WTC11 (cell line): ENCODE data around the gene PLLP. TPM values are rescaled to one million over a fixed set of nuclear protein-coding genes. Genes with fewer than 3 reads are reported as not detected.

Experiments used
- ATAC-seq: fragments of 200-7000 bp; cut with Tn5 transposase; 2 replicates; pipeline ENCODE4 v1.10.0; 2021; ENCODE audit warnings: mild to moderate bottlenecking, moderate library complexity
- CTCF ChIA-PET: fragments of 300-600 bp; sonication (Branson Sonifier 250); formaldehyde crosslinking; loops from one replicate; lab custom pipeline; 2021; ENCODE audit warnings: antibody characterized with exemption; lab: Charles Lee
- POLR2A ChIA-PET: fragments of 350-600 bp; sonication (Branson Sonifier 250); formaldehyde crosslinking; loops from one replicate; lab custom pipeline; 2021; ENCODE audit warnings: antibody characterized with exemption; lab: Charles Lee
- DNase-seq: peaks from one replicate; pipeline ENCODE4 v3.0.0; 2021; ENCODE audit warnings: low spot score
- H3K27ac Mint-ChIP-seq: 2 replicates; pipeline ENCODE4 v1.8.0; 2021; ENCODE audit warnings: mixed read lengths
- H3K27me3 Mint-ChIP-seq: 2 replicates; pipeline ENCODE4 v1.8.0; 2021; ENCODE audit warnings: low read depth, mild to moderate bottlenecking, moderate library complexity, mixed read lengths
- H3K36me3 Mint-ChIP-seq: 2 replicates; pipeline ENCODE4 v1.8.0; 2021; ENCODE audit warnings: mixed read lengths
- H3K4me1 Mint-ChIP-seq: 2 replicates; pipeline ENCODE4 v1.8.0; 2022; ENCODE audit warnings: mixed read lengths
- H3K4me3 Mint-ChIP-seq: 2 replicates; pipeline ENCODE4 v1.8.0; 2021; ENCODE audit warnings: mild to moderate bottlenecking, moderate library complexity, mixed read lengths
- H3K9me3 Mint-ChIP-seq: 2 replicates; pipeline ENCODE4 v1.8.0; 2021; ENCODE audit warnings: mixed read lengths
- CREB1 ChIP-seq: sonication (generic); formaldehyde crosslinking; IDR thresholded peaks from 2 replicates; pipeline ENCODE4 v1.8.0; 2023; ENCODE audit warnings: mild to moderate bottlenecking, missing genetic modification reagents
- ESRRA ChIP-seq: sonication (generic); formaldehyde crosslinking; IDR thresholded peaks from 2 replicates; pipeline ENCODE4 v1.8.1; 2022; ENCODE audit warnings: mild to moderate bottlenecking, missing genetic modification reagents, borderline replicate concordance
- GABPB1 ChIP-seq: sonication (generic); formaldehyde crosslinking; IDR thresholded peaks from 2 replicates; pipeline ENCODE4 v1.8.1; 2023; ENCODE audit warnings: mild to moderate bottlenecking, missing genetic modification reagents
- GRHL2 ChIP-seq: fragments of 250-450 bp; sonication (Bioruptor Pico); IDR thresholded peaks from 2 replicates; pipeline ENCODE4 v1.8.0; 2022; ENCODE audit warnings: mild to moderate bottlenecking, moderate library complexity; ENCODE audit not compliant: insufficient replicate concordance, severe bottlenecking
- HMGA2 ChIP-seq: fragments of 250-450 bp; sonication (Bioruptor Pico); IDR thresholded peaks from 2 replicates; pipeline ENCODE4 v1.4.0; 2021; ENCODE audit warnings: mild to moderate bottlenecking, moderate library complexity
- MYBL2 ChIP-seq: sonication (generic); formaldehyde crosslinking; IDR thresholded peaks from 2 replicates; pipeline ENCODE4 v1.8.1; 2023; ENCODE audit warnings: mild to moderate bottlenecking, moderate library complexity, missing genetic modification reagents
- NFATC4 ChIP-seq: fragments of 250-450 bp; sonication (Bioruptor Pico); IDR thresholded peaks from 2 replicates; pipeline ENCODE4 v1.9.0; 2021; ENCODE audit warnings: mild to moderate bottlenecking
- NR3C1 ChIP-seq: sonication (generic); formaldehyde crosslinking; conservative IDR thresholded peaks from 2 replicates; pipeline ENCODE4 v1.8.1; 2023; ENCODE audit warnings: low read depth, mild to moderate bottlenecking, missing genetic modification reagents
- TP53 ChIP-seq: sonication (generic); formaldehyde crosslinking; IDR thresholded peaks from 2 replicates; pipeline ENCODE4 v1.8.1; 2023; ENCODE audit warnings: mild to moderate bottlenecking, missing genetic modification reagents
- ZNF263 ChIP-seq: sonication (generic); formaldehyde crosslinking; IDR thresholded peaks from 2 replicates; pipeline ENCODE4 v1.8.1; 2022; ENCODE audit warnings: low read depth, mild to moderate bottlenecking, moderate library complexity, missing genetic modification reagents
- ZNF396 ChIP-seq: fragments of 250-450 bp; sonication (Bioruptor Pico); IDR thresholded peaks from 2 replicates; pipeline ENCODE4 v1.8.0; 2021; ENCODE audit warnings: mild to moderate bottlenecking, moderate library complexity, borderline replicate concordance
- total RNA-seq: library from RNA; stranded (reverse); gene quantifications from 3 replicates; pipeline ENCODE4 v1.2.3, GENCODE V29; 2021
- TF ChIP-seq, protein P1 (sequence below): sonication (generic); formaldehyde crosslinking; IDR thresholded peaks from 2 replicates; pipeline ENCODE4 v1.8.1; 2023; ENCODE audit warnings: mild to moderate bottlenecking, missing genetic modification reagents
- TF ChIP-seq, protein P2 (sequence below): sonication (generic); formaldehyde crosslinking; IDR thresholded peaks from 2 replicates; pipeline ENCODE4 v1.8.1; 2022; ENCODE audit warnings: low read depth, missing genetic modification reagents, borderline replicate concordance
- TF ChIP-seq, protein P3 (sequence below): fragments of 250-450 bp; sonication (Bioruptor Pico); IDR thresholded peaks from 2 replicates; pipeline ENCODE4 v1.9.0; 2021; ENCODE audit warnings: moderate library complexity, mild to moderate bottlenecking, inconsistent platforms, borderline replicate concordance
- TF ChIP-seq, protein P4 (sequence below): sonication (generic); formaldehyde crosslinking; IDR thresholded peaks from 2 replicates; pipeline ENCODE4 v1.8.0; 2023; ENCODE audit warnings: missing genetic modification reagents
- TF ChIP-seq, protein P5 (sequence below): sonication (generic); formaldehyde crosslinking; IDR thresholded peaks from 2 replicates; pipeline ENCODE4 v1.8.0; 2023; ENCODE audit warnings: missing genetic modification reagents, mild to moderate bottlenecking, borderline replicate concordance
- TF ChIP-seq, protein P6 (sequence below): sonication (generic); formaldehyde crosslinking; conservative IDR thresholded peaks from 2 replicates; pipeline ENCODE4 v1.8.1; 2022; ENCODE audit warnings: mild to moderate bottlenecking, missing genetic modification reagents

PLLP gene
- total RNA-seq, 1 experiment from 2014 or later = 2.8 TPM

DNA sequence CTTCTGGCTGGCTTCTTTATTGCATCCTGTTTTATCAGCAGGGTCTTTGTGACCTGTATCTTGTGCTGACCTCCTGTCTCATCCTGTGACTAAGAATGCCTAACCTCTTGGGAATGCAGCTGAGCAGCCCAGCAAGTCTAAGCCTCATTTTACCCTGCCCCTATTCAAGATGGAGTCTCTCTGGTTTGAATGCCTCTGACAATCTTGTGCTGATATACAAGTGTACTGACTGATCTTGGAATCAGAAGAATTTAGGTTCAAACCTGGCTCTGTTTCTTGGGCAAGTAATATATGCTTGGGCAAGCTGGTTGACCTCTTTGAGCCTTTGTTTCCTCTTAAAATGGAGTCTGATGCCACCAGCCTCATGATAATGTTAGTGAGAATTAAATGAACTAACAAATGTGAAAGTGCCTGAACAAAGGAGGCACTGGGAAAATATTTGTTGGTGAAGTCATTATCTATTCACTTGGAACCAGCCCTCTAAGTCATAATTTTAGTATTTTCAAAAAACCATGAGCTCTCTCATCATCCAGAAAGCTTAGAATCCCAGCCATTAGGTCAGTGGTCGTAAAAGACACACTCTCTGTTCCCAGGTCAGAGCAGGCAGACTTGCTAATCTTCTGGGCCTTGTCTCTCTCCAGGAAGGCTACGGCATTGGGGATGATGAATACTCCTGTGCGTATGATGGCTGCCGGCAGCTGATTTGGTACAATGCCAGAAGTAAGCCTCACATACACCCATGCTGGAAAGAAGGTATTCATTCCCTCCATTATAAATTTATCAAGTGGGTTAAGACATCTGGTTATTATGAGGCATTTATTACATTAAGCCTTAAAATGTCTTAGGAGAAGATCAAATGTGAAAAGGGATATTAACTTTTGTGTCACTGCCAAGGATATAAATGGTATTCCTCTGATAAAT lies 57.5 kb downstream of the PLLP start:
- POLR2A ChIA-PET = no interaction called here
- no peaks in the 10 kb centered on the region for H3K27me3 Mint-ChIP-seq
- ATAC-seq = no peak

More for the DNA sequence above, 57.5 kb downstream of the PLLP start:
- no peaks in the 10 kb centered on the region for H3K4me1 Mint-ChIP-seq
- no peaks in the 10 kb centered on the region for H3K9me3 Mint-ChIP-seq
- no peak overlapping the region for H3K4me3 Mint-ChIP-seq
- no peak overlapping the region for H3K27ac Mint-ChIP-seq
- DNase-seq = no peak
- CTCF ChIA-PET = no interaction called here
- TF ChIP-seq, protein P1, sequence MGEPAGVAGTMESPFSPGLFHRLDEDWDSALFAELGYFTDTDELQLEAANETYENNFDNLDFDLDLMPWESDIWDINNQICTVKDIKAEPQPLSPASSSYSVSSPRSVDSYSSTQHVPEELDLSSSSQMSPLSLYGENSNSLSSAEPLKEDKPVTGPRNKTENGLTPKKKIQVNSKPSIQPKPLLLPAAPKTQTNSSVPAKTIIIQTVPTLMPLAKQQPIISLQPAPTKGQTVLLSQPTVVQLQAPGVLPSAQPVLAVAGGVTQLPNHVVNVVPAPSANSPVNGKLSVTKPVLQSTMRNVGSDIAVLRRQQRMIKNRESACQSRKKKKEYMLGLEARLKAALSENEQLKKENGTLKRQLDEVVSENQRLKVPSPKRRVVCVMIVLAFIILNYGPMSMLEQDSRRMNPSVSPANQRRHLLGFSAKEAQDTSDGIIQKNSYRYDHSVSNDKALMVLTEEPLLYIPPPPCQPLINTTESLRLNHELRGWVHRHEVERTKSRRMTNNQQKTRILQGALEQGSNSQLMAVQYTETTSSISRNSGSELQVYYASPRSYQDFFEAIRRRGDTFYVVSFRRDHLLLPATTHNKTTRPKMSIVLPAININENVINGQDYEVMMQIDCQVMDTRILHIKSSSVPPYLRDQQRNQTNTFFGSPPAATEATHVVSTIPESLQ (CRISPR knock-in tag) = no peak
- TF ChIP-seq HMGA2 (CRISPR knock-in tag) (no peak), ESRRA (CRISPR knock-in tag) (no peak), GRHL2 (CRISPR knock-in tag) (no peak), MYBL2 (no peak), GABPB1 (no peak), ZNF396 (no peak), NR3C1 (CRISPR knock-in tag) (no peak), ZNF263 (CRISPR knock-in tag) (no peak), TP53 (CRISPR knock-in tag) (no peak), CREB1 (CRISPR knock-in tag) (no peak), NFATC4 (CRISPR knock-in tag) (no peak)
- TF ChIP-seq, protein P2, sequence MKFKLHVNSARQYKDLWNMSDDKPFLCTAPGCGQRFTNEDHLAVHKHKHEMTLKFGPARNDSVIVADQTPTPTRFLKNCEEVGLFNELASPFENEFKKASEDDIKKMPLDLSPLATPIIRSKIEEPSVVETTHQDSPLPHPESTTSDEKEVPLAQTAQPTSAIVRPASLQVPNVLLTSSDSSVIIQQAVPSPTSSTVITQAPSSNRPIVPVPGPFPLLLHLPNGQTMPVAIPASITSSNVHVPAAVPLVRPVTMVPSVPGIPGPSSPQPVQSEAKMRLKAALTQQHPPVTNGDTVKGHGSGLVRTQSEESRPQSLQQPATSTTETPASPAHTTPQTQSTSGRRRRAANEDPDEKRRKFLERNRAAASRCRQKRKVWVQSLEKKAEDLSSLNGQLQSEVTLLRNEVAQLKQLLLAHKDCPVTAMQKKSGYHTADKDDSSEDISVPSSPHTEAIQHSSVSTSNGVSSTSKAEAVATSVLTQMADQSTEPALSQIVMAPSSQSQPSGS (CRISPR knock-in tag) = no peak
- TF ChIP-seq, protein P3, sequence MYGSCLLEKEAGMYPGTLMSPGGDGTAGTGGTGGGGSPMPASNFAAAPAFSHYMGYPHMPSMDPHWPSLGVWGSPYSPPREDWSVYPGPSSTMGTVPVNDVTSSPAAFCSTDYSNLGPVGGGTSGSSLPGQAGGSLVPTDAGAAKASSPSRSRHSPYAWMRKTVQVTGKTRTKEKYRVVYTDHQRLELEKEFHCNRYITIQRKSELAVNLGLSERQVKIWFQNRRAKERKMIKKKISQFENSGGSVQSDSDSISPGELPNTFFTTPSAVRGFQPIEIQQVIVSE = no peak
- TF ChIP-seq, protein P4, sequence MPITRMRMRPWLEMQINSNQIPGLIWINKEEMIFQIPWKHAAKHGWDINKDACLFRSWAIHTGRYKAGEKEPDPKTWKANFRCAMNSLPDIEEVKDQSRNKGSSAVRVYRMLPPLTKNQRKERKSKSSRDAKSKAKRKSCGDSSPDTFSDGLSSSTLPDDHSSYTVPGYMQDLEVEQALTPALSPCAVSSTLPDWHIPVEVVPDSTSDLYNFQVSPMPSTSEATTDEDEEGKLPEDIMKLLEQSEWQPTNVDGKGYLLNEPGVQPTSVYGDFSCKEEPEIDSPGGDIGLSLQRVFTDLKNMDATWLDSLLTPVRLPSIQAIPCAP = no peak
- TF ChIP-seq, protein P5, sequence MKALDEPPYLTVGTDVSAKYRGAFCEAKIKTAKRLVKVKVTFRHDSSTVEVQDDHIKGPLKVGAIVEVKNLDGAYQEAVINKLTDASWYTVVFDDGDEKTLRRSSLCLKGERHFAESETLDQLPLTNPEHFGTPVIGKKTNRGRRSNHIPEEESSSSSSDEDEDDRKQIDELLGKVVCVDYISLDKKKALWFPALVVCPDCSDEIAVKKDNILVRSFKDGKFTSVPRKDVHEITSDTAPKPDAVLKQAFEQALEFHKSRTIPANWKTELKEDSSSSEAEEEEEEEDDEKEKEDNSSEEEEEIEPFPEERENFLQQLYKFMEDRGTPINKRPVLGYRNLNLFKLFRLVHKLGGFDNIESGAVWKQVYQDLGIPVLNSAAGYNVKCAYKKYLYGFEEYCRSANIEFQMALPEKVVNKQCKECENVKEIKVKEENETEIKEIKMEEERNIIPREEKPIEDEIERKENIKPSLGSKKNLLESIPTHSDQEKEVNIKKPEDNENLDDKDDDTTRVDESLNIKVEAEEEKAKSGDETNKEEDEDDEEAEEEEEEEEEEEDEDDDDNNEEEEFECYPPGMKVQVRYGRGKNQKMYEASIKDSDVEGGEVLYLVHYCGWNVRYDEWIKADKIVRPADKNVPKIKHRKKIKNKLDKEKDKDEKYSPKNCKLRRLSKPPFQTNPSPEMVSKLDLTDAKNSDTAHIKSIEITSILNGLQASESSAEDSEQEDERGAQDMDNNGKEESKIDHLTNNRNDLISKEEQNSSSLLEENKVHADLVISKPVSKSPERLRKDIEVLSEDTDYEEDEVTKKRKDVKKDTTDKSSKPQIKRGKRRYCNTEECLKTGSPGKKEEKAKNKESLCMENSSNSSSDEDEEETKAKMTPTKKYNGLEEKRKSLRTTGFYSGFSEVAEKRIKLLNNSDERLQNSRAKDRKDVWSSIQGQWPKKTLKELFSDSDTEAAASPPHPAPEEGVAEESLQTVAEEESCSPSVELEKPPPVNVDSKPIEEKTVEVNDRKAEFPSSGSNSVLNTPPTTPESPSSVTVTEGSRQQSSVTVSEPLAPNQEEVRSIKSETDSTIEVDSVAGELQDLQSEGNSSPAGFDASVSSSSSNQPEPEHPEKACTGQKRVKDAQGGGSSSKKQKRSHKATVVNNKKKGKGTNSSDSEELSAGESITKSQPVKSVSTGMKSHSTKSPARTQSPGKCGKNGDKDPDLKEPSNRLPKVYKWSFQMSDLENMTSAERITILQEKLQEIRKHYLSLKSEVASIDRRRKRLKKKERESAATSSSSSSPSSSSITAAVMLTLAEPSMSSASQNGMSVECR (CRISPR knock-in tag) = no peak
- TF ChIP-seq, protein P6, sequence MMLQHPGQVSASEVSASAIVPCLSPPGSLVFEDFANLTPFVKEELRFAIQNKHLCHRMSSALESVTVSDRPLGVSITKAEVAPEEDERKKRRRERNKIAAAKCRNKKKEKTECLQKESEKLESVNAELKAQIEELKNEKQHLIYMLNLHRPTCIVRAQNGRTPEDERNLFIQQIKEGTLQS (CRISPR knock-in tag) = no peak
- H3K36me3 Mint-ChIP-seq = peaks cover 58% of the 10 kb centered on the region
